B cell (primary cell): ENCODE data around the gene AQP3. TPM values are rescaled to one million over a fixed set of nuclear protein-coding genes. Genes with fewer than 3 reads are reported as not detected.

ENCODE experiments used
- ATAC-seq: fragments of 200-7000 bp; cut with Tn5 transposase; one replicate; pipeline ENCODE4 v1.10.0; 2021; ENCODE audit warnings: low read depth, mild to moderate bottlenecking, moderate number of reproducible peaks, moderate library complexity
- CTCF ChIA-PET: fragments of 350-600 bp; sonication (Branson Sonifier 250); formaldehyde crosslinking; loops from one replicate; lab custom pipeline; 2021; ENCODE audit warnings: antibody characterized with exemption, inconsistent platforms; lab: Charles Lee
- POLR2A ChIA-PET: fragments of 350-600 bp; sonication (Branson Sonifier 250); formaldehyde crosslinking; loops from one replicate; lab custom pipeline; 2021; ENCODE audit warnings: antibody characterized with exemption; lab: Charles Lee
- DNase-seq: peaks from one replicate; pipeline ENCODE4 v3.0.0; 2013
- H2AFZ ChIP-seq: 2 replicates; pipeline ENCODE4 v1.6.1; 2012; ENCODE audit warnings: mild to moderate bottlenecking, low read depth, low read length; ENCODE audit not compliant: insufficient read depth, poor library complexity, severe bottlenecking
- H3K27ac ChIP-seq, 2 donors: 1 replicate in 1 of 2; 2 replicates in 1 of 2; pipeline ENCODE4 v1.5.1; 2012 to 2013; ENCODE audit warnings: low read length in 2 of 2, mild to moderate bottlenecking in 2 of 2, moderate library complexity in 1 of 2
- H3K27me3 ChIP-seq, 4 experiments: fragments of 200-600 bp in 1 of 4; sonication (generic) in 1 of 4; replicated peaks in 1 of 4; 1 replicate in 2 of 4; 2 replicates in 2 of 4; pipeline versions ENCODE4 v1.6.1 to v1.7.0; 2013 to 2016; ENCODE audit warnings: low read length in 3 of 4, mild to moderate bottlenecking in 2 of 4, mixed read lengths in 1 of 4, moderate library complexity in 1 of 4; ENCODE audit not compliant: insufficient read depth in 4 of 4, control insufficient read depth in 3 of 4; ENCODE audit errors: control extremely low read depth in 1 of 4
- H3K36me3 ChIP-seq, 2 experiments: replicated peaks in 1 of 2; 1 replicate in 1 of 2; 2 replicates in 1 of 2; pipeline versions ENCODE4 v1.6.1 to v1.7.1; 2013; ENCODE audit warnings: low read length in 1 of 2; ENCODE audit not compliant: insufficient read depth in 2 of 2, control insufficient read depth in 1 of 2; ENCODE audit errors: control extremely low read depth in 1 of 2, extremely low read depth in 1 of 2
- H3K4me1 ChIP-seq, 2 donors: fragments of 200-600 bp in 1 of 2; sonication (generic) in 1 of 2; 1 replicate in 1 of 2; 2 replicates in 1 of 2; pipeline versions ENCODE4 v1.5.1 to v1.6.1; 2013 to 2017; ENCODE audit warnings: low read length in 2 of 2; ENCODE audit not compliant: control insufficient read depth in 2 of 2, insufficient read depth in 2 of 2
- H3K4me2 ChIP-seq: replicated peaks from 2 replicates; pipeline ENCODE3; 2012; ENCODE audit warnings: mild to moderate bottlenecking, low read depth, low read length; ENCODE audit not compliant: poor library complexity, severe bottlenecking
- H3K4me3 ChIP-seq, 5 experiments: fragments of 200-600 bp in 1 of 5; sonication (generic) in 1 of 5; 1 replicate in 3 of 5; 2 replicates in 2 of 5; pipeline versions ENCODE4 v1.5.1 to v1.7.0; 2011 to 2016; ENCODE audit warnings: low read length in 4 of 5, mild to moderate bottlenecking in 4 of 5, low read depth in 2 of 5, control low read depth in 1 of 5, moderate library complexity in 1 of 5; ENCODE audit not compliant: insufficient read depth in 1 of 5; ENCODE audit errors: control extremely low read depth in 1 of 5, extremely low read depth in 1 of 5
- H3K79me2 ChIP-seq: fragments of 200-600 bp; sonication (generic); one replicate; pipeline ENCODE4 v1.6.0; 2016; ENCODE audit warnings: low read length; ENCODE audit not compliant: control insufficient read depth, insufficient read depth
- H3K9ac ChIP-seq: fragments of 200-600 bp; sonication (generic); 2 replicates; pipeline ENCODE4 v1.6.1; 2017; ENCODE audit warnings: mild to moderate bottlenecking, low read length, moderate library complexity
- H3K9me3 ChIP-seq, 3 donors: one replicate each; pipeline versions ENCODE4 v1.6.1 to v1.7.1; 2013; ENCODE audit warnings: low read length in 2 of 3; ENCODE audit not compliant: control insufficient read depth in 2 of 3, insufficient read depth in 1 of 3; ENCODE audit errors: control extremely low read depth in 1 of 3
- H4K20me1 ChIP-seq: 2 replicates; pipeline ENCODE4 v1.6.0; 2012; ENCODE audit warnings: mild to moderate bottlenecking, low read length; ENCODE audit not compliant: insufficient read depth, control insufficient read depth, poor library complexity, severe bottlenecking
- H3K27ac Mint-ChIP-seq: one replicate; pipeline ENCODE4 v1.8.0; 2021; ENCODE audit warnings: mixed read lengths
- H3K27me3 Mint-ChIP-seq: one replicate; pipeline ENCODE4 v1.8.0; 2021; ENCODE audit warnings: mixed read lengths
- H3K4me1 Mint-ChIP-seq: one replicate; pipeline ENCODE4 v1.8.0; 2021; ENCODE audit warnings: mixed read lengths
- H3K4me3 Mint-ChIP-seq: one replicate; pipeline ENCODE4 v1.8.0; 2021; ENCODE audit warnings: mixed read lengths
- H3K9me3 Mint-ChIP-seq: one replicate; pipeline ENCODE4 v1.8.0; 2022; ENCODE audit warnings: mixed read lengths; ENCODE audit not compliant: insufficient read depth
- CTCF ChIP-seq: fragments of 200-600 bp; IDR thresholded peaks from one replicate; pipeline ENCODE4 v1.8.0; 2022; ENCODE audit warnings: antibody characterized with exemption, mild to moderate bottlenecking
- EZH2 ChIP-seq: IDR thresholded peaks from 2 replicates; pipeline ENCODE4 v1.6.1; 2012; ENCODE audit warnings: borderline replicate concordance, low read depth, mild to moderate bottlenecking, moderate library complexity, low read length; ENCODE audit not compliant: insufficient read depth, poor library complexity, severe bottlenecking
- WGBS: methylation state at CpG from one replicate; pipeline ENCODE4 v1.1.5; 2013; ENCODE audit warnings: missing lambda C conversion rate; ENCODE audit not compliant: insufficient coverage; 5-methylcytosine and 5-hydroxymethylcytosine counted together
- intact Hi-C: fragments of 100-400 bp; cut with micrococcal nuclease; formaldehyde crosslinking; loops from one replicate; pipeline ENCODE4 v1.10.0; 2022
- polyA plus RNA-seq: library from polyadenylated mRNA; depleted of rRNA; stranded (reverse); fragments of >200 nt; gene quantifications from 2 replicates; pipeline ENCODE4 v1.2.3, GENCODE V29; 2012
- total RNA-seq, 2 donors: library from RNA; stranded (reverse); fragments of 120-200 nt in 1 of 2; gene quantifications; 1 replicate in 1 of 2; 2 replicates in 1 of 2; pipeline versions ENCODE4 v1.2.3 to v1.2.4, GENCODE V29; 2013 to 2022

The AQP3 gene
- total and polyA plus RNA-seq, 2 donors (not counting 1 experiment from before 2014, with no cell fraction given) = 1.8 to 10.0 TPM

DNA sequence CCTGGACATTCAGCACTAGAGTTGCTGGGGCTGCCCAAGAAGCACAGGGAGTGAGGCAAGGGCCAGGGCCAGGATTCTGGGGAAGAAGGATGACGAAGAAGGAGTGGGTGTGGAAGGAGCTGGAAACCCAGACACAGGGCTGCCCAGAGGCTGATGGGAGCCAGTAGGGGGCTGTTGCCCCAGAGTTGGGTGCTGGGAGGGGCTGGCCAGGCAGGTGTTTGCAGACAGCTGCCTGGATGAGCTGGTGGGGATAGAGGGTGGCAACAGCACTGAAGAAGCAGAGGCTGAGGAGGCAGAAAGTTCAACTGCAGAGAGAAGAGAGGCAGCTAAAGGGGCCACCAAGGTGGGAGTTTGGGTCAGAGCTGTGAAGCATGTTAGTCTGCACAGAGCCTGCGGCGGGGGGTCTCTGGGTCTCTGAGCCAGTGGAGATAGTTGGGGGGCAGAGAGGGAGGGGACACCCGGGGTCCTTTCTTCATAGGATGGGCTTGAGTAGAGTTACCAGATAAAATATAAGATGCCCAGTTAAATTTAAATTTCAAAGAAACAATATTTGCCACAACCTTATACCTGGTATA lies 42.5 kb downstream of the AQP3 start:
- H3K4me3 Mint-ChIP-seq = no peak overlapping the region
- no peaks in the 10 kb centered on the region for H3K27me3 ChIP-seq
- H4K20me1 ChIP-seq = no peaks in the 10 kb centered on the region
- CTCF ChIA-PET = interaction anchor here (2.4 kb wide), 1 partner anchor 62 kb away, joined by 24 read pairs; no protein-coding TSS in a partner anchor
- H3K4me1 Mint-ChIP-seq = no peaks in the 10 kb centered on the region
- H3K27me3 Mint-ChIP-seq = peaks cover 6% of the 10 kb centered on the region
- H3K9ac ChIP-seq = no peak overlapping the region
- no peak overlapping the region for H2AFZ ChIP-seq
- H3K4me3 ChIP-seq = no peak overlapping the region
- TF ChIP-seq CTCF (no peak), EZH2 (no peak)
- H3K9me3 Mint-ChIP-seq = no peaks in the 10 kb centered on the region
- H3K4me2 ChIP-seq = no peak overlapping the region
- no peaks in the 10 kb centered on the region for H3K79me2 ChIP-seq
- 93% methylated on average over 2 of the region's 4 CpGs for WGBS
- ATAC-seq = no peak
- no peaks in the 10 kb centered on the region for H3K9me3 ChIP-seq
- H3K36me3 ChIP-seq = no peaks in the 10 kb centered on the region
- no peak overlapping the region for H3K27ac ChIP-seq
- DNase-seq = no peak
- H3K4me1 ChIP-seq = no peaks in the 10 kb centered on the region
- POLR2A ChIA-PET = no interaction called here
- H3K27ac Mint-ChIP-seq = no peak overlapping the region
- intact Hi-C loops = loop anchor here (10.0 kb wide), 1 partner anchor 90 kb away; no protein-coding TSS in a partner anchor

- Histone ChIP-seq H3K36me3 (no peaks in the 10 kb centered on the region), H3K27ac (no peak overlapping the region), H3K4me2 (no peak overlapping the region), H3K9ac (no peak overlapping the region), H3K9me3 (no peaks in the 10 kb centered on the region), H4K20me1 (no peaks in the 10 kb centered on the region), H2AFZ (no peak overlapping the region), H3K4me3 (no peak overlapping the region), H3K79me2 (no peaks in the 10 kb centered on the region), H3K4me1 (no peaks in the 10 kb centered on the region), H3K27me3 (no peaks in the 10 kb centered on the region)
- Mint-ChIP-seq H3K4me1 (no peaks in the 10 kb centered on the region), H3K9me3 (no peaks in the 10 kb centered on the region), H3K27me3 (peaks cover 9% of the 10 kb centered on the region), H3K27ac (no peak overlapping the region), H3K4me3 (no peak overlapping the region)
- TF ChIP-seq EZH2 (no peak), CTCF (no peak)
- CTCF ChIA-PET = interaction anchor here (0.7 to 2.4 kb wide), 5 partner anchors 18 to 317 kb away, joined by 3 to 24 read pairs (median 3); no protein-coding TSS in a partner anchor
- ATAC-seq (no peak), DNase-seq (no peak)
- intact Hi-C loops = loop anchor here (2.0 to 10.0 kb wide), 2 partner anchors 63 to 91 kb away; no protein-coding TSS in a partner anchor
- POLR2A ChIA-PET = no interaction called here
- WGBS = 91% methylated on average over 15 of the region's 17 CpGs
Measured at GRCh38 chr9:33403941-33404787, 43.2 kb downstream of the AQP3 start.
